PC-3 (cell line): ENCODE data around the gene FAM168B. TPM values are rescaled to one million over a fixed set of nuclear protein-coding genes. Genes with fewer than 3 reads are reported as not detected.

Experiments
- ATAC-seq: fragments of 200-7000 bp; cut with Tn5 transposase; 2 replicates; pipeline ENCODE4 v1.9.1; 2020; ENCODE audit warnings: mild to moderate bottlenecking, moderate library complexity
- BruUV-seq: library from RNA; stranded (reverse); fragments of 400-500 nt; replicated peaks from 2 replicates; lab custom pipeline; 2021; lab: Mats Ljungman, UMichigan
- CTCF ChIA-PET: fragments of 300-600 bp; sonication (Branson Sonifier 250); formaldehyde crosslinking; loops from one replicate; lab custom pipeline; 2022; ENCODE audit warnings: antibody characterized with exemption; lab: Charles Lee
- POLR2A ChIA-PET: fragments of 300-600 bp; sonication (Branson Sonifier 250); formaldehyde crosslinking; loops from one replicate; lab custom pipeline; 2022; ENCODE audit warnings: antibody characterized with exemption; ENCODE audit not compliant: unreplicated experiment; lab: Charles Lee
- DNase-seq: peaks from one replicate; pipeline ENCODE4 v3.0.0-alpha.2; 2015
- H2AFZ ChIP-seq: fragments of 300-600 bp; sonication (generic); 2 replicates; pipeline ENCODE4 v1.6.0; 2016; ENCODE audit warnings: antibody characterized with exemption, low read length
- H3F3A ChIP-seq: fragments of 300-600 bp; sonication (generic); one replicate; pipeline ENCODE4 v1.6.0; 2017; ENCODE audit warnings: antibody characterized with exemption, low read length, control low read depth, mild to moderate bottlenecking; ENCODE audit not compliant: unreplicated experiment
- H3K27ac ChIP-seq: fragments of 300-600 bp; sonication (generic); 2 replicates; pipeline ENCODE4 v1.5.1; 2016; ENCODE audit warnings: mild to moderate bottlenecking, low read length
- H3K27me3 ChIP-seq: fragments of 300-600 bp; sonication (generic); 2 replicates; pipeline ENCODE4 v1.6.1; 2016; ENCODE audit warnings: low read length, mixed read lengths
- H3K36me3 ChIP-seq: fragments of 300-600 bp; sonication (generic); 2 replicates; pipeline ENCODE4 v1.6.1; 2016; ENCODE audit warnings: low read depth, mixed run types, low read length, mixed read lengths
- H3K4me1 ChIP-seq: fragments of 300-600 bp; sonication (generic); 2 replicates; pipeline ENCODE4 v1.5.1; 2016; ENCODE audit warnings: low read length; ENCODE audit not compliant: insufficient read depth
- H3K4me2 ChIP-seq: fragments of 300-600 bp; sonication (generic); 2 replicates; pipeline ENCODE4 v1.6.0; 2016; ENCODE audit warnings: low read length
- H3K4me3 ChIP-seq: fragments of 300-600 bp; sonication (generic); 2 replicates; pipeline ENCODE4 v1.5.1; 2016; ENCODE audit warnings: mild to moderate bottlenecking, low read length, mixed read lengths
- H3K79me2 ChIP-seq: fragments of 300-600 bp; sonication (generic); 2 replicates; pipeline ENCODE4 v1.6.1; 2017; ENCODE audit warnings: low read length, mixed read lengths
- H3K9ac ChIP-seq: fragments of 300-600 bp; sonication (generic); 2 replicates; pipeline ENCODE4 v1.6.0; 2016; ENCODE audit warnings: mild to moderate bottlenecking, low read length
- H3K9me2 ChIP-seq: fragments of 300-600 bp; sonication (generic); replicated peaks from 2 replicates; pipeline ENCODE4 v1.6.1; 2016; ENCODE audit warnings: mixed run types, low read length, mixed read lengths
- H3K9me3 ChIP-seq: fragments of 300-600 bp; sonication (generic); 2 replicates; pipeline ENCODE4 v1.6.1; 2016; ENCODE audit warnings: low read length, mixed read lengths
- H4K20me1 ChIP-seq: fragments of 300-600 bp; sonication (generic); 2 replicates; pipeline ENCODE4 v1.6.1; 2016; ENCODE audit warnings: low read length, mixed read lengths
- EZH2 ChIP-seq: fragments of 300-600 bp; sonication (generic); IDR thresholded peaks from one replicate; pipeline ENCODE4 v1.6.1; 2017; ENCODE audit warnings: antibody characterized with exemption, mild to moderate bottlenecking, low read length; ENCODE audit not compliant: unreplicated experiment
- EZH2phosphoT487 ChIP-seq: fragments of 300-600 bp; sonication (generic); IDR thresholded peaks from 2 replicates; pipeline ENCODE4 v1.6.1; 2018; ENCODE audit warnings: mild to moderate bottlenecking, antibody characterized with exemption, low read length, borderline replicate concordance
- intact Hi-C: fragments of 100-400 bp; cut with micrococcal nuclease; formaldehyde crosslinking; loops from 2 replicates; pipeline ENCODE4 v1.9.0; 2023
- total RNA-seq: library from RNA; depleted of rRNA; stranded (reverse); fragments of >200 nt; gene quantifications from 2 replicates; pipeline ENCODE4 v1.2.3, GENCODE V29; 2014
- TF ChIP-seq, protein P1 (sequence below): fragments of 300-600 bp; sonication (generic); conservative IDR thresholded peaks from 2 replicates; pipeline ENCODE4 v1.5.1; 2017; ENCODE audit warnings: antibody characterized with exemption, low read depth, mild to moderate bottlenecking, low read length

Gene FAM168B
- total RNA-seq, 1 experiment from 2014 or later: 91.7 TPM

DNA sequence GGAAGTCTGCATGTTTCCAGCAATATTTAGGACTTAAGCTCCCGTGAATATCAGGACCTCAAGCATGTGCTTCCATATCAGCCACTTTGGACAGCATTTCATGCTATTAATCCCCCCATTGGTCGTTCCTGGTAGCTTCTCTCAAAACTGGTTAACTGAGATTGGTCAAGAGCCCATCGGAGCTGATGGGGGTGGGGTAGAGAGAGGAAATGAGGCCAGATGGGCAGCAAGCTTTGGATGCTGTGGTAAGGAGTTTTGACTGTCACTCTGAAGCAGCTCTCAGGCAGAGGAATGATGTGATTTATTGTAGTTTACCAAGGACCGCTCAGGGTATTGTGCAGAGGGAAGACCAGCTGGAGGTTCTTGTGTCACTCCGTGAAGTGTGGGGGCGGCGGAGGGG is 81.8 kb downstream of the FAM168B start:
- H3K9me2 ChIP-seq: no peaks in the 10 kb centered on the region
- H3K79me2 ChIP-seq: no peaks in the 10 kb centered on the region
- H3K4me3 ChIP-seq: no peak overlapping the region
- intact Hi-C loops: no loop called here
- H3K9ac ChIP-seq: no peak overlapping the region
- no peak overlapping the region for H3K27ac ChIP-seq
- no peak overlapping the region for H3K4me2 ChIP-seq
- ChIA-PET CTCF (no interaction called here), POLR2A (no interaction called here)
- no peaks in the 10 kb centered on the region for H4K20me1 ChIP-seq
- H3K36me3 ChIP-seq: no peaks in the 10 kb centered on the region
- H2AFZ ChIP-seq: no peak overlapping the region
- no peaks in the 10 kb centered on the region for H3F3A ChIP-seq
- no peaks in the 10 kb centered on the region for H3K9me3 ChIP-seq
- TF ChIP-seq EZH2phosphoT487: no peak
- TF ChIP-seq, protein P1, sequence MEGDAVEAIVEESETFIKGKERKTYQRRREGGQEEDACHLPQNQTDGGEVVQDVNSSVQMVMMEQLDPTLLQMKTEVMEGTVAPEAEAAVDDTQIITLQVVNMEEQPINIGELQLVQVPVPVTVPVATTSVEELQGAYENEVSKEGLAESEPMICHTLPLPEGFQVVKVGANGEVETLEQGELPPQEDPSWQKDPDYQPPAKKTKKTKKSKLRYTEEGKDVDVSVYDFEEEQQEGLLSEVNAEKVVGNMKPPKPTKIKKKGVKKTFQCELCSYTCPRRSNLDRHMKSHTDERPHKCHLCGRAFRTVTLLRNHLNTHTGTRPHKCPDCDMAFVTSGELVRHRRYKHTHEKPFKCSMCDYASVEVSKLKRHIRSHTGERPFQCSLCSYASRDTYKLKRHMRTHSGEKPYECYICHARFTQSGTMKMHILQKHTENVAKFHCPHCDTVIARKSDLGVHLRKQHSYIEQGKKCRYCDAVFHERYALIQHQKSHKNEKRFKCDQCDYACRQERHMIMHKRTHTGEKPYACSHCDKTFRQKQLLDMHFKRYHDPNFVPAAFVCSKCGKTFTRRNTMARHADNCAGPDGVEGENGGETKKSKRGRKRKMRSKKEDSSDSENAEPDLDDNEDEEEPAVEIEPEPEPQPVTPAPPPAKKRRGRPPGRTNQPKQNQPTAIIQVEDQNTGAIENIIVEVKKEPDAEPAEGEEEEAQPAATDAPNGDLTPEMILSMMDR: no peak
- TF ChIP-seq EZH2: no peak
- no TSS peak for BruUV-seq
- H3K4me1 ChIP-seq: peaks cover 5% of the 10 kb centered on the region
- DNase-seq (no peak), ATAC-seq (no peak)
- H3K27me3 ChIP-seq: no peaks in the 10 kb centered on the region

DNA sequence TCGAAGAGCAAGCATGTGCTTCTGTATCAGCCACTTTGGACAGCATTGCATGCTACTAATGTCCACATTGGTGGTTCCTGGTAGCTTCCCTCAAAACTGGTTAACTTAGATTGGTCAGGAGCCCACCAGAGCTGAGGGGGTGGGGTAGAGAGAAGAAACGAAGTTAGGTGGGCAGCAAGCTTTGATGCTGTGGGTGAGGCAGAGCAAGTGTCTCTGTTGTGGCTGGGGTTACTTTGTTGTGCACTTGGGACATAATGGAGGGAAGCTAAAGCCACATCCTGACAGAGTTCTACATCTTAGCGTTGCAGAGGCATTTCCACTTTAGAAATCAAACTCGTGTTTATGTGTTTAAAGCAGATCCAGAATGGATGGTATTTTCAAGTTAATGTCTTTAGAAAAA is 82.7 kb downstream of the FAM168B start:
- no peaks in the 10 kb centered on the region for H3K79me2 ChIP-seq
- no peaks in the 10 kb centered on the region for H3K9me2 ChIP-seq
- BruUV-seq: no TSS peak
- H3F3A ChIP-seq: no peaks in the 10 kb centered on the region
- H3K4me1 ChIP-seq: no peaks in the 10 kb centered on the region
- no peak overlapping the region for H3K4me2 ChIP-seq
- ChIA-PET POLR2A (no interaction called here), CTCF (no interaction called here)
- intact Hi-C loops: no loop called here
- H3K9me3 ChIP-seq: no peaks in the 10 kb centered on the region
- H3K36me3 ChIP-seq: no peaks in the 10 kb centered on the region
- no peak overlapping the region for H3K9ac ChIP-seq
- no peak overlapping the region for H3K4me3 ChIP-seq
- TF ChIP-seq, protein P1: no peak
- no peak for TF ChIP-seq EZH2
- no peaks in the 10 kb centered on the region for H4K20me1 ChIP-seq
- DNase-seq: no peak
- no peak for ATAC-seq
- H2AFZ ChIP-seq: no peak overlapping the region
- H3K27ac ChIP-seq: no peak overlapping the region
- no peaks in the 10 kb centered on the region for H3K27me3 ChIP-seq

DNA sequence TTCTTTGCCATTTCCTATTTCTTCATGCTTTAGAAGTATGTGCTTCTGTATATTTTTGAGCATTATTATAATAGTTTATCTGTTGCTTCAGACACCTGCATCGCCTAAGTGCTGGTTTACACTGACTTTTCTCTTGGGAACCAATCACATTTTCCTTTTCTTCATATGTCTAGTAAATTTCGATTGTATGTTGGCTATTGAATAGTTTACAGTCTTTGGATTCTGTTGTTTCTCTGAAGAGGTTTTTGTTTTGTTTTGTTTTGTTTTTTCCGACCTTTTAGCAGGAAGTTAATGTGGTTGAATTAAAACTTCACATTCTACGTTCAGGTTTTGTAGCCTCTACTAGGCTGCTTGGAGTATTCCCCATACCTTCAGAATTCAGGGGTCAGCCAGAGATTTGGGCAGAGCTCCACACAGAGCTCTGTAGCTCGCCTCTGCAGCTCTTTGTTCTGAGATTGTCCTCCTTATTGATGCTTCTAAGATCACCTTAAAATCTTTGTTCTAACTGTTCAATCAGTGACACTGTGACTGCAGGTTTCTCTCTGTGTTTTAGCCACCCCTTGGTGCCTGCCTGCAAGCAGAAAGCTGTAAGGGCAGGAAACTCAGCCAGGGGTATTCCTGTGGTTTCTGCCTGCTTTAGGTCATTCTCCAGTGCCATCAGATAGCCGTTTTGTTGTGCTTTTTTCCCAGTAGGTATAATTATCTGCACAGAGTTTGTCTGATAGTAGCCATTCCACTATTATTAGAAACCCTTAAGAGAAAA is 83.4 kb downstream of the FAM168B start:
- TF ChIP-seq, protein P1: no peak
- TF ChIP-seq EZH2 (no peak), EZH2phosphoT487 (no peak)
- Histone ChIP-seq H3K9me3 (no peaks in the 10 kb centered on the region), H3F3A (no peaks in the 10 kb centered on the region), H3K27ac (no peak overlapping the region), H3K27me3 (no peaks in the 10 kb centered on the region), H3K9me2 (no peaks in the 10 kb centered on the region), H2AFZ (no peak overlapping the region), H4K20me1 (no peaks in the 10 kb centered on the region), H3K79me2 (no peaks in the 10 kb centered on the region), H3K4me1 (no peaks in the 10 kb centered on the region), H3K36me3 (no peaks in the 10 kb centered on the region), H3K9ac (no peak overlapping the region), H3K4me3 (no peak overlapping the region), H3K4me2 (no peak overlapping the region)
- DNase-seq: no peak
- ATAC-seq: no peak
- no TSS peak for BruUV-seq
- intact Hi-C loops: no loop called here
- CTCF ChIA-PET: no interaction called here
- POLR2A ChIA-PET: no interaction called here
